GM18511 (cell line): ENCODE data around the gene TMEM126B.
"Not testable (repeated sequence)": the region's sequence is repeated elsewhere in the genome, so short reads cannot be mapped to it uniquely, and the experiment has no call there.

Experiments used
- ATAC-seq: cut with Tn5 transposase; IDR thresholded peaks from one replicate; pipeline ENCODE4 v1.9.1; 2021; ENCODE audit warnings: mild to moderate bottlenecking, moderate library complexity; ENCODE audit not compliant: unreplicated experiment

TMEM126B gene

GRCh38 chr11:85647078-85647477 is 18.7 kb downstream of the TMEM126B start:
- peak; percentile 19 for ATAC-seq

- ATAC-seq, result peak; percentile 99
Measured at GRCh38 chr11:85647604-85648299, 19.4 kb downstream of the TMEM126B start, which contains the start of gene TMEM126A. Gene TMEM126A, plus strand, starts transcription at chr11:85647967. Its CDS starts 2,289 bp downstream, at chr11:85650256.

- no peak for ATAC-seq
Measured at GRCh38 chr11:85651118-85651517, 22.7 kb downstream of the TMEM126B start.

GRCh38 chr11:85652786-85653447 is 24.5 kb downstream of the TMEM126B start:
- no peak for ATAC-seq

GRCh38 chr11:85654343-85654742 is 25.9 kb downstream of the TMEM126B start:
- ATAC-seq, result not testable (repeated sequence)

GRCh38 chr11:85656777-85657176 is 28.4 kb downstream of the TMEM126B start:
- ATAC-seq, result no peak

- no peak for ATAC-seq
Measured at GRCh38 chr11:85658180-85658579, 29.8 kb downstream of the TMEM126B start.

- no peak for ATAC-seq
Measured at GRCh38 chr11:85661972-85662664, 33.7 kb downstream of the TMEM126B start.

- no peak for ATAC-seq
Measured at GRCh38 chr11:85663080-85663752, 34.8 kb downstream of the TMEM126B start.

- peak; percentile 75 for ATAC-seq
Measured at GRCh38 chr11:85663753-85664614, 35.6 kb downstream of the TMEM126B start.

GRCh38 chr11:85664615-85665481 is 36.5 kb downstream of the TMEM126B start, which contains the start of gene CREBZF:
Gene CREBZF, minus strand, starts transcription at chr11:85665129. Its CDS starts 254 bp downstream, at chr11:85664875.
- ATAC-seq, result peak; percentile 87

- no peak for ATAC-seq
Measured at GRCh38 chr11:85665733-85666132, 37.3 kb downstream of the TMEM126B start.

GRCh38 chr11:85666687-85667086 is 38.3 kb downstream of the TMEM126B start:
- no peak for ATAC-seq

GRCh38 chr11:85668157-85668556 is 39.8 kb downstream of the TMEM126B start:
- no peak for ATAC-seq

GRCh38 chr11:85670949-85671663 is 42.7 kb downstream of the TMEM126B start:
- not testable (repeated sequence) for ATAC-seq

- no peak for ATAC-seq
Measured at GRCh38 chr11:85672105-85672902, 43.9 kb downstream of the TMEM126B start.

- no peak for ATAC-seq
Measured at GRCh38 chr11:85673393-85673792, 45.0 kb downstream of the TMEM126B start.

GRCh38 chr11:85679576-85679975 is 51.2 kb downstream of the TMEM126B start:
- ATAC-seq, result no peak
